ENCODE data around the gene SLC25A29. TPM values are rescaled to one million over a fixed set of nuclear protein-coding genes. Genes with fewer than 3 reads are reported as not detected.
"Not testable (repeated sequence)": the region's sequence is repeated elsewhere in the genome, so short reads cannot be mapped to it uniquely, and the experiment has no call there.

The SLC25A29 gene
- total and polyA plus RNA-seq, 12 donors, result 9.0 to 277 (median 88.4) TPM

DNA sequence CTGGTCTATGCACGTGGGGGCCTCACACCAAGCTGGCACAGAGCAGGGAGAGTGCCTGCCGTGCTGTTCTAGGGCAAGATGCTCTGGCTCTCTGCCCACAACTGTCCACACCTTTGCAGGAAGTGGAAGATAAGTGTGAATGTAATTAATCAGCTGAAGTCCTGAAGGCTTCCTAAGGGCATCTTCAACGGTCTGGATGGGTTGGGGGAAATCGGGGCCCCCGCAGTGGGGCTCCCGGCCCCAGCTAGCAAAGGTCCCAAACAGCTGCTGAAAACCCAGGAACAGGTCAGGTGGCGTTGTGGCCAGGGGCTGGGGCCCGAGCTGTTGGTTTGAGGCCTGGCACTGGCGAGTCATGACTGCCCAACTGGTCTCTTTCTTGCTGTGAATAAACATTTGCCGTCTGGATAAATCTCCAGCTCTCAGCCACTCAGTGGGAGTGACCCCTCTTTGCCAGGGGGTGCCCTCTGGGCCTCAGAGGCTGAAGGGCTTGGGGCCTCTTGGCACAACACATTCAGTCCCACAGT is 6.7 kb upstream of the SLC25A29 start:
- Histone ChIP-seq H3K36me3 (replicated peaks in 1 of 2) (no peaks in the 10 kb centered on the region), H3K4me3 (no peak overlapping the region), H3K9me3 (replicated peaks in 1 of 3) (no peaks in the 10 kb centered on the region), H3K4me1 (replicated peaks in 1 of 2) (peaks cover 6 to 14% of the 10 kb centered on the region in 2 donors), H3K27ac (no peak overlapping the region), H3K27me3 (no peaks in the 10 kb centered on the region)
- DNase-seq, result no peak
- 59 to 80% (median 63%) methylated on average over 1 to 10 of the region's 10 CpGs for WGBS, 4 donors
- intact Hi-C loops (cut with DNase I), result no loop called here
- TF ChIP-seq, protein P1, sequence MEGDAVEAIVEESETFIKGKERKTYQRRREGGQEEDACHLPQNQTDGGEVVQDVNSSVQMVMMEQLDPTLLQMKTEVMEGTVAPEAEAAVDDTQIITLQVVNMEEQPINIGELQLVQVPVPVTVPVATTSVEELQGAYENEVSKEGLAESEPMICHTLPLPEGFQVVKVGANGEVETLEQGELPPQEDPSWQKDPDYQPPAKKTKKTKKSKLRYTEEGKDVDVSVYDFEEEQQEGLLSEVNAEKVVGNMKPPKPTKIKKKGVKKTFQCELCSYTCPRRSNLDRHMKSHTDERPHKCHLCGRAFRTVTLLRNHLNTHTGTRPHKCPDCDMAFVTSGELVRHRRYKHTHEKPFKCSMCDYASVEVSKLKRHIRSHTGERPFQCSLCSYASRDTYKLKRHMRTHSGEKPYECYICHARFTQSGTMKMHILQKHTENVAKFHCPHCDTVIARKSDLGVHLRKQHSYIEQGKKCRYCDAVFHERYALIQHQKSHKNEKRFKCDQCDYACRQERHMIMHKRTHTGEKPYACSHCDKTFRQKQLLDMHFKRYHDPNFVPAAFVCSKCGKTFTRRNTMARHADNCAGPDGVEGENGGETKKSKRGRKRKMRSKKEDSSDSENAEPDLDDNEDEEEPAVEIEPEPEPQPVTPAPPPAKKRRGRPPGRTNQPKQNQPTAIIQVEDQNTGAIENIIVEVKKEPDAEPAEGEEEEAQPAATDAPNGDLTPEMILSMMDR (IDR thresholded peaks at IDR 0.05), result no peak
- no peak for TF ChIP-seq POLR2A (IDR thresholded peaks at IDR 0.05)

DNA sequence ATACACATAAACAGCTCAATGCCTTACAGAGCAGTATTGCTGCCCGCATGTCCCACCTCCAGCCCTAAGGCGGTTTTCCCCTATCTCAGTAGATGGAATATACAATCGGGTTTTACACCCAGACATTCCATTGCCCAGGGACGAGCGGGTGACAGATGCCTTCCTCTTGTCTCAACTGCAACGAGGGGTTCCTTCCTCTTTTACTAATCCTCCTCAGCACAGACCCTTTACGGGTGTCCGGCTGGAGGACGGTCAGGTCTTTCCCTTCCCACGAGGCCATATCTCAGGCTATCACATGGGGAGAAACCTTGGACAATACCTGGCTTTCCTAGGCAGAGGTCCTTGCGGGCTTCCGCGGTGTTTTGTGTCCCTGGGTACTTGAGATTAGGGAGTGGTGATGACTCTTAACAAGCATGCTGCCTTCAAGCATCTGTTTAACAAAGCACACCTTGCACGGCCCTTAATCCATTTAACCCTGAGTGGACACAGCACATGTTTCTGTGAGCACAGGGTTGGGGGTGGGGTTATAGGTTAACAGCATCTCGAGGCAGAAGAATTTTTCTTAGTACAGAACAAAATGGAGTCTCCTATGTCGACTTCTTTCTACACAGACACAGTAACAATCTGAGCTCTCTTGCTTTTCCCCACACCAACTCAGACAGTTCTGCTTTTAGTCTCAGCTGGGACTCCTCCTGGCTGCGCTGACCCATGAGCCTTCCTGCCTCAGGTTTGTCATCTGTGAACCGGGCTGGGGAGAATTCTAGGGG is 6.0 kb upstream of the SLC25A29 start:
- H3K9me3 ChIP-seq (replicated peaks in 1 of 3); H3K27me3 ChIP-seq; H3K4me3 ChIP-seq; H3K36me3 ChIP-seq (replicated peaks in 1 of 2); H3K27ac ChIP-seq; DNase-seq; intact Hi-C loops (cut with DNase I): not testable (repeated sequence)
- 33 to 48% (median 41%) methylated on average over 15 to 18 of the region's 18 CpGs for WGBS, 4 donors
- peaks cover 6 to 14% of the 10 kb centered on the region in 2 donors for H3K4me1 ChIP-seq (replicated peaks in 1 of 2)

DNA sequence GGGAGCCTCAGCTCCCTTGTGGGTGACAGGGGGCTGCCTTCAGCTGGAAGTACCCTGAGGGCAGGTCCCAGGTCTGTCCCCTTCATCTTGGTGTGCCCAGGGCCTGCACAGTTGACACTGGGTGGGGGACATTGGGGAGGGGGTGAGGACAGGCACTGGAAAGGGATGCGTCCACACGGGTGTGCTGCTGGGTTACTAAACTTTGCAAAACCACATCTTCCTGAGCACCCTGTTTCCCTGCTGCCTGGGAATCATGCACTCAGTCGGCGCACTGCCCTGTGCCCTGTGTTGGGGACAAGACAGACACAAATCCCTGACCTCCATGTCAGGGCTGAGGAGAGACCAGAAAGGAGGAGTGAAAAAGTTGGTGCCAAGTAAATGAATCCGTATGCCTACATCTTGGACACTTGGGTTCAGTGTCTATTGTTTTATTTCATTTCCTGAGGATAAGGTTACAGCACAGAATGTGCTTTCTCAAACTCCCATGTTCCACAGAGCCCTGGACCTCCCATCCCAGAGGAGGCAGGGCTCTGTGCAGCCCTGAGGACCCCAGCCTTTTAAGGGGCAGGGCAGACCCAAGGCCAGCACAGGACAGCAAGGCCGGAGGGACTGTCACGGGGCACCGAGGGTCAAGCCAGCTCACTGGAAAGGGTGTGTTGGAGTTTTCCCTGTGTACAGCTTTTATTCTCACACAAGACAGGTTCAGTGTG is 2.9 kb upstream of the SLC25A29 start:
- Histone ChIP-seq H3K27ac (peak overlapping the region in 3 of 5 donors; percentile 29 to 67 (median 49)), H3K4me1 (replicated peaks in 1 of 2) (peaks cover 19 to 22% of the 10 kb centered on the region in 2 donors), H3K27me3 (no peaks in the 10 kb centered on the region), H3K4me3 (no peak overlapping the region), H3K9me3 (replicated peaks in 1 of 3) (no peaks in the 10 kb centered on the region), H3K36me3 (replicated peaks in 1 of 2) (no peaks in the 10 kb centered on the region)
- TF ChIP-seq POLR2A (IDR thresholded peaks at IDR 0.05), result no peak
- TF ChIP-seq, protein P1 (IDR thresholded peaks at IDR 0.05), result peak in 1 of 6 experiments; percentile 10
- intact Hi-C loops (cut with DNase I), result loop anchor here in 1 of 2 donors (10.0 kb wide), 1 partner anchor 66 kb away; the partner anchor contains the start of gene WDR25
- 40 to 55% (median 43%) methylated on average over 2 to 8 of the region's 8 CpGs for WGBS, 4 donors
- no peak for DNase-seq

DNA sequence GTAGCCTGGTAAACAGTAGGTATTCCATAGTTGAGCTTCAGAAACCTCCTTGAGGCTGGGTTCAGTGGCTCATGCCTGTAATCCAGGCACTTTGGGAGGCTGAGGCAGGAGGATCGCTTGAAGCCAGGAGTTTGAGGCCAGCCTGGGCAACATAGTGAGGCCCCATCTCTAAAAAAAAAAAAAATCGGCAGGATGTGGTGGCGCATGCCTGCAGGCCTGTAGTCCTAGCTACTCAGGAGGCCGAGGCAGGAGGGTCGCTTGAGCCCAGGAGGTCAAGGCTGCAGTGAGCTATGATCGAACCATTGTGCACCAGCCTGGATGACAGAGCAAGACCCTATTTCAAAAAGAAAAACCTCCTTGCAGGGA is 2.2 kb upstream of the SLC25A29 start:
- peak overlapping the region in 3 of 5 donors; percentile 29 to 92 (median 49) for H3K27ac ChIP-seq
- peaks cover 22 to 23% of the 10 kb centered on the region in 2 donors for H3K4me1 ChIP-seq (replicated peaks in 1 of 2)
- 68 to 83% (median 71%) methylated on average over 6 of the region's 6 CpGs for WGBS, 4 donors
- not testable (repeated sequence) for H3K36me3 ChIP-seq (replicated peaks in 1 of 2); DNase-seq; H3K4me3 ChIP-seq; H3K27me3 ChIP-seq; H3K9me3 ChIP-seq (replicated peaks in 1 of 3)
- intact Hi-C loops (cut with DNase I), result loop anchor here in 1 of 2 donors (10.0 kb wide), 1 partner anchor 66 kb away; the partner anchor contains the start of gene WDR25

Data from adrenal gland (tissue), 12 donors.